Left hindlimb (tissue), 1 donor: ENCODE measurements around the gene EIF2S2.

ENCODE experiments used
- DNase-seq: peaks from one replicate; pipeline ENCODE4 v3.0.0-alpha.2; 2018

EIF2S2 gene

DNA sequence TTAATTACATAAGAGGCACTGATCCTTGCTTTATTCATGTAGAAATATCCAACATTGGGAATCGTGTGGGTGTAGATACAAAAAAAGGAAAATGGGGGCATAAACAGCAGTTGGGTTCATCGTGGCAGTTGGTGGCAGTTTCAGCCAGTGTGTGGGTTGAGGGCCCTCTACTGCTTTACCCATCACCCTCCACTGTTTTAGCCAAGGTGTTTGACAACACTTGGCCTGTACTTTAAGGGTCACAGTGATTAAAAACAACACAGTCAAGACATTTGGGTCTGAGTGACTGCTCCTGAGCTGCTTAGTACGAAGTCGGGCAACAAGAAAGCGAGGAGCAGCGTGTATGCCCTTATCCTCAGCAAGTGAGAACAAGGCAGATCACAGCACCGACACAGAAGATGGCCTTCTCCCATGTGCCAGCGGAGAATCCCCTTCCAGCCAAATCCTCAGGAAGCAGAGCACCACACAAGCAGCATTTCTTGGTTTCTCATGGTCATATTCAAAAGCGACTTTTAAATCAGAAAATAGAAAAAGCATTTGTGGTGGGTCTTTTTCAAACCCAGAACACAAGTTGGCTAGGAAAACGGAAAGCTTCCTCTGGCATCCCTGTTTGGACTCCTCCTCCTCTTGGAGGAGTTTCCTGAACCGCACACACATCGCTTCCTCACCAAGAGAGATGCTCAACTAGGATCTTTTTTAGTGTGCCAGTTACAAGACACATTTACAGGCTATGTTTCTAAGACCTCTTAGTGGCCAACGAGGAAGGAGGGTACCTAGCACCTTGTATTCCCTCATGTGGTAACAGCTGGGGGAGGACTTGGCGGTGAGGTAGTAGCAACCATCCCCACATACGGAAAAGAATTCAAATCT, 23.5 kb downstream of the EIF2S2 start:
- DNase-seq: no peak

DNA sequence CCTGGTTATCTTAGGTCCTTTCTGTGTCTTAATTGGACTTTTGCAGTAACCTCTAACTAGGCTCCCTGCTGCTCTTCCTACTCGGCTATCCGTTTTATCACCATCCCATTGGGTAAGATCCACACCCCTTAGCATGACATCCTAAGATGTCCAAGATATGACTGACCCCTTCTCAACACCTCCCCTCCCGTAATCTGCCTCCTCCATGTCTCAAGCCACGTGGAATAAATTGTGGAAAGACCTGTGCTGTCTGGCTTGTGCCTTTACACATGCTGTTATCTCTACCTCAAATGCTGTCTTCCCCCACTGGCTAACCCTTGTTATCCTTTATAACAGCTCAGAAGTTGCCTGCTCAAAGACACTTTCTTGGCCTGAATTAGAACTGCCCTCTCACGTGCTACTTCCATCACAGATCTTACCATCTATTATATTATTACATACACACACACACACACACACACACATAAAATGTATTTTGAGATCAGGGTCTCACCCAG, 26.5 kb downstream of the EIF2S2 start:
- no peak for DNase-seq

DNA sequence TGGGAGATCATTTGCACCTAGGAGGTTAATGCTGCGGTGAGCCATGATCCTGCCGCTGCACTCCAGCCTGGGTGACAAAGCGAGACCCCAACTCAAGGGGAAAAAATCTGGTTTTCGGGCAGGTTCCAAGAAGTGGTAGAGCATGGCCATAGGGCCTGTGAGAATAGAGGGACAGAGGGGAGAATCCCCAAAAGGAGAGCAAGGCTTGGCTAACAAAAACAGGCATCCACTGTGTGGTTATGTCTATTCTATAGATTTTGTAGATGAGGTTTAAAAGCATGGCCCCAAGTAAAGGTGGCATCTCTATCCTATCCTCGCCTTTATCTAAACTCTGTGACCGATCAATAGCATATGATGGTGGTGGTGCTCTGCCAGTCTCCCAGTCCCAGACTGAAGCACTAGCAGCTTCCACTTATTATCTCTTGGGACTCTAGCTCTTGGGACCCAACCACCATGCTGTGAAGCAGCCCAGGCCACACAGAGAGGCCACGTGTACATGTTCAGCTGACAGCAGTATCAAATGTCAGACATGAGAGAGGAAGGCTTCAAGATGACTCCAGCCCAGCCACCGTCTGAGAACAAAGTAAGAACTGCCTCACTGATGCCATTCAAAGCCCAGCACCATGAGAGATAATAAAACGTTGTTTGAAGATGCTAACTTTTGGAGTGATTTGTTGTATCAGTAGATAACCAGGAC, 27.7 kb downstream of the EIF2S2 start:
- no peak for DNase-seq

DNA sequence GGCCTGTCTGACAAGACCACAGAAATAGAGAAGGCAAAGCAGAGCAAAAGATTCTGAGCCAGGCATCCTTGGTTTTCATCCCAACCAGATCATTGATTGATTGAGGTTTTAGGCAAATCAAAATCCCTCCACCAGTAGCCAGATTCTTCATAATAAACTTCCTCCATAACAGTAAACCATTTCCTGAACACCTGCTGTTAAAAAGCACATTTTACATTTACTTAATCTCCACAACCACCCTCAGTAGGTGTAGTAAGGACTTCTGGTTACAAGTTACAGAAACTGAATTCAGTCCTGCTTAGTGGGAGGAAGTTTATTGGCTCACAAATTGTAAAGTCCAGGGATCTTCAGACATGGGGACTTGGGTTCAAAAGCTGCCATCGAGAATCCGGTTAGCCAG, 28.3 kb downstream of the EIF2S2 start:
- no peak for DNase-seq

DNA sequence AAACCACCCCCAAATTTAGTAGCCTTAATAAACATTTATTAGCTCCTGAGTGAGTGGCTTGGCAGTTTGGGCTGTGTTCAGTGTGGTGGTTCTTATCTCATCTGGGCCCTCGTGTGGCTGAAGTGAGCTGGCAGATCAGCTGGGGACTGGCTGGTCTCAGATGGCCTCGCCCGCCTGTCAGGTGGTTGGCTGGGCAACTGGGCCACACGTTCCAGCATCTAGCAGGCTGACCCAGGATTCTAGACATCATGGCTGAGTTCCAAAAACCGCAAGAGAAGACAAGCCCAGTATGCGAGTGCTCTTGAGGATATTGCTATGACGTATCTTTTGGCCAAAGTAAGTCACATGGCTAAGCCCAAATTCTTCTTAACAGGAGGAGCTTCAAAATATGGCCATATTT, 28.9 kb downstream of the EIF2S2 start:
- no peak for DNase-seq

DNA sequence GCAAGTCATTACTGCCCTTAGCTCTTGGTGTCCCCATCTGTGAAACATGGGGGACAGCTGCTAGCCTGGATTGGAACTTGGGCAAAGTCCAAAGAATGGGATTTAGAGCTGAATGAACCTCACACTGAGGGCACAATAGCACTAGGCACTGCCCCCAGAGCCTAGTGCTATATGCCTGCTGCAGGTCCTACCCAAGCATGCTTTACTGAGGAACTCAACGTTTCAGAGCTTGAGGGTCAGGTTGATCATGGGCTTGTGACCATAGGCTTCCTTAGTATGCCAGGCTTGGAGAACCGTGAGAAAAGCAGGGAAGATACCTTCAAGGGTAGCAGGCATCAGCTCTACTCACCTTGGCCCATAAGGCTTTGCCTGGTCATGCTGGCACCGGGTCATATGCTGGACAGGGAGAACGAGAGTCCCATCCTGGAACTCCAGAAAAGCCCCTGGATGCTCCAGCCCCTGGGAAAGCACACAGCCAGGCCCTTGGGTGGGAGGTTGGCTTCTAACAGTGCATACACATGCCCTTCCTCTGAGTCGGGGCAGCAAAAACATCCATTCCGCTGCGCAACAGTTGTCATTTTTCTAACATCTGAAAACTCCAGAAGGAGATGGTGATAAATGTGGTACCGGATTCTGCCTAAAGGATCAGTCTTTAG, 29.7 kb downstream of the EIF2S2 start:
- DNase-seq: no peak

DNA sequence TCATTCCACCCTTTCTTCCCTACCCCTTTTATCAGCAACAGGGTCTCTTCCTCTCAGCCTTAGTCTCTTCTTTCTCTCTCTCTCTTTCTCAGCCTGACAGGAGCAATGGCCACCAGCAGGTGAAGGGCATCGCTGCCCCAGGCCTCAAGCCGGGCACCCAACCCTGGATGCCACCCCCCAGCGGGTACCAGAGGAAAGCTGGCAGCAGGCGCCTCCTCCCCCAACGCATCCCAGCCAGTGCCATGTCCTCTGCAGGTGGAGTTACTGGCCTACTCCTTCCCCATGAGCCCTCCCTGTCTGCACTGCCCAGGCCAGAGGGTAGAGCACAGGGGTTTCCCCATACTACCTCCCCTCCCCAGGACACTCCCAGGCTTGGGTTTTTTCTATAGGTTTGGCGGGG, 32.2 kb downstream of the EIF2S2 start:
- DNase-seq: no peak

DNA sequence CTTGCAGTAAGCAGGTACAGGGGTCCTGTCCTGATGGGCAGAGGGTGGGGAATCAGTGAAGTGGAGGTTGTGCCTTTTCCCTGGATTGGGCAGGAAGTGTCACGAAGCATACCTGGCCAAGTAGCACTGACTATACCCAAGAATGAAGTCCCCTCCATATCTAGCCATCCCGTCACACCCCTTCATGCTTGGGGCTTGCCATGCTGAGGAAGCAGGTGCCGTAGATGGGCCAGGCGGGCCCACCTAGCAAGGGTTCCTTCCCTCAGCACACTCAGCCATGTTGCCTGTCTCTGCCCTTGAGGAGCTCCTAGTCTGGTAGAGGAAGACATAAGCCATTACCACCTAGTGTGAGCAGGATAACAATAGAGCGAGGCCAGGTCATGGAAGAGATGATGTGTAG, 33.5 kb downstream of the EIF2S2 start:
- no peak for DNase-seq

DNA sequence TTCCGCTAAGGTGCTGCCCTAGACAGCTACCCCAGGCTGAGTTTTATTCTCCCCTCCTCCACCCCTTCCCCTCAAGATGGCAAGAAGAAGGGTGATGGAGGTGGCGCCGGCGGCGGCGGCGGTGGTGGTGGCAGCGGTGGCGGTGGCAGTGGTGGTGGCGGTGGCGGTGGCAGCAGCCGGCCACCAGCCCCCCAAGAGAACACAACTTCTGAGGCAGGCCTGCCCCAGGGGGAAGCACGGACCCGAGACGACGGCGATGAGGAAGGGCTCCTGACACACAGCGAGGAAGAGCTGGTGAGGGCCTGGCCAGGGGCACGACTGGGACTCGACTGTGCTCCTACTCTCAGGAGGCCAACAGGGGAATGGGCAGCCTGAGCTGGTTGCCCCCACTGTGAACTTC, 35.1 kb downstream of the EIF2S2 start:
- no peak for DNase-seq

DNA sequence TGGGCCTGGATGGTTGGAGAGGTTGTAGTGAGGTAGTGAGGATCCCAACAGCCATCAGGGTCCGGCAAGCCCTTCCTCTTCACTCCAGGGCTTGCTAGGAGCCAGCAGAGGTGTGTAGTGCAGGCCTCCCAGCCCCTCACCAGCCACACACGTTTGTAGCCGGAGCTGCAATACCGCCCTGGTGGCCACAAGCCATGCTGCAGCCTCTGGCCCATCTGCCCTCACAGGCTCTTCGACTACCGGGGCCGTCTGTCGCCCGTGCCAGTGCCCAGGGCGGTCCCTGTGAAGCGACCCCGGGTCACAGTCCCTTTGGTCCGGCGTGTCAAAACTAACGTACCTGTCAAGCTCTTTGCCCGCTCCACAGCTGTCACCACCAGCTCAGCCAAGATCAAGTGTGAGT, 36.4 kb downstream of the EIF2S2 start:
- no peak for DNase-seq

DNA sequence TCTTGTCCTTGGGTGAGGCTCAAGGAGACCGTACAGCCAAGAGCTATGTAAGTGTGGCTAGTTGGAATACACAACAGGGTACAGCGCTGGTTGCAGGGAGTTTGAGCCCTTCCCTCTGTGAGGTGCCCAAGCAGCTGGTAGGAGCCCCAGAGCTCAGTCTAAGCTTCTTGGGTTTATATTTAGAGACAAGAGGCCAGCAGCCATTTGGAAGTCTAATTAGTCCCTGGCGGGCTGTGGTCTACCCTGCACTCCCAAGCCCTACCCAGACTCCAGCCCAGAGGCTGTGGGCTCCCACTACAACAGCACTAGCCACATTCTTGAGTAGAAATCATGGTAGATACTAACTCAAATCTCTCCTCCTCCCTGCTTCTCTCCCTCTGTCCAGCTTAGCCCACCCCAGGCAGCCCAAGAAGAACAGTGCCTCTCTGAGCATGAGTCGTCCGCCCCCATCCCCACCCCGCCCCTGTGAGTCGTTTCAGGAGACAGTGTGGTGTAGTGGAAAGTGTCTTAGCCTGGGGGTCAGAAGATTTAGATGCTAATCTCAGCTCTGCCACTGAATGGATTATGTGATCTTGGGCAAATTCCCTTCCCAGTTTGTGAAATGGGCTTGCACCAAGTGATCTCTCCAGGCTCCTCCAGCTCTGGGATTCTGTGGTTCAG, 37.8 kb downstream of the EIF2S2 start:
- DNase-seq: no peak

DNA sequence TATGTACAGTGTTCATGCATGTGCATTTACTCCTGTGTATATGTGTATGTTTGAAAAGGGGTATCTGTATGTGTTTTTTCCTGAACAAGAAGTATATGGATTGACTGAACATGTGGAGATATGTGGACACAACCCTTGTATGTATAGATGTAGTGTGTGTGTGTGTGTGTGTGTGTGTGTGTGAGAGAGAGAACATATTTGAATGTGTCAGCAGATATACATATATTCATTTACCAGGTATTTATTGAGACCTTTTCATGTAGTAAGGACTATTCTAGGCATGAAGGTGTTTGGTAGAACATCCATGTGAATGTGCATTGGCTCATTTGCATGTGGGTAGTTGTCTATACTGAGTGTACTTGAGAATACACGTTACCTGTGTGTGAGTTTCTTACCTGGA, 39.3 kb downstream of the EIF2S2 start:
- DNase-seq: no peak

DNA sequence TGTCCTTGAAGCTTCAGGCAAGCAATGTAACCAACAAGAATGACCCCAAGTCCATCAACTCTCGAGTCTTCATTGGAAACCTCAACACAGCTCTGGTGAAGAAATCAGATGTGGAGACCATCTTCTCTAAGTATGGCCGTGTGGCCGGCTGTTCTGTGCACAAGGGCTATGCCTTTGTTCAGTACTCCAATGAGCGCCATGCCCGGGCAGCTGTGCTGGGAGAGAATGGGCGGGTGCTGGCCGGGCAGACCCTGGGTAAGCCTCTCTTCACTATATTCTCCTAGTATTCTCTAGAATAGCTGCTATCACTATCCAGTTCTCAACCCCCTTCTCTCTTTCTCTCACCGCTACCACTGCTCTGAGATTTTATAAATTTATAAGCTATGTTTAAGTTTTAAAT, 40.0 kb downstream of the EIF2S2 start:
- DNase-seq: no peak

DNA sequence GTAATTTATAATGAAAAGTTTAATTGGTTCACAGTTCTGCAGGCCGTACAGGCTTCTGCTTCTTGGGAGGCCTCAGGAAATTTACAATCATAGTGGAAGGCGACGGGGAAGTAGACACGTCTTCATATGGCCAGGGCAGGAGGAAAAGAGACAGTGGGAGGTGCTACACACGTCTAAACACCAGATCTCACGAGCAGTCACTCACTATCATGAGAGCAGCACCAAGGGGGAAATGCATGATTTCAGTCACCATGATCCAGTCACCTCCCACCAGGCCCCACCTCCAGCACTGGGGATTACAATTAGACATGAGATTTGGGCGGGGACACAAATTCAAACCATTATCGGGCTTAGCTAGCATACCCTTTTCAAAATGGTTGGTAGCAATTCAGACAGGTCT, 41.2 kb downstream of the EIF2S2 start:
- DNase-seq: no peak

DNA sequence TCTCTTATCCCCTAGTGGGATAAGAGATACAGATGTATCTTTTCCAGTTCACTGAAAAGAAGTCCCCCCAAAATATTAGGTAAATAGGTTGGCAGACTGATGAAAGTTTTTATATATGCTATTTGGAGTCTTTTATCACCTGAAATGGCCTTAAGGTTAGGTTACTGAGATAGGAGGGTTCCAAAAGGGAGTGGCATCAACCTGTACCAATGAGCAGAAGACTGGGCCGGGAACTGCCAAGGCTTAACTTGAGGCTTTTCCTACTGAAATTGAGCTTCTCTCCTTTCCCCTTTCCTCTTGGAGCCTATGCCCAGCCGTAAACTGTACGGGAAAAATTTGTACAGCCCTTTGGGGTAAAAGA, 42.0 kb downstream of the EIF2S2 start:
- DNase-seq: no peak

DNA sequence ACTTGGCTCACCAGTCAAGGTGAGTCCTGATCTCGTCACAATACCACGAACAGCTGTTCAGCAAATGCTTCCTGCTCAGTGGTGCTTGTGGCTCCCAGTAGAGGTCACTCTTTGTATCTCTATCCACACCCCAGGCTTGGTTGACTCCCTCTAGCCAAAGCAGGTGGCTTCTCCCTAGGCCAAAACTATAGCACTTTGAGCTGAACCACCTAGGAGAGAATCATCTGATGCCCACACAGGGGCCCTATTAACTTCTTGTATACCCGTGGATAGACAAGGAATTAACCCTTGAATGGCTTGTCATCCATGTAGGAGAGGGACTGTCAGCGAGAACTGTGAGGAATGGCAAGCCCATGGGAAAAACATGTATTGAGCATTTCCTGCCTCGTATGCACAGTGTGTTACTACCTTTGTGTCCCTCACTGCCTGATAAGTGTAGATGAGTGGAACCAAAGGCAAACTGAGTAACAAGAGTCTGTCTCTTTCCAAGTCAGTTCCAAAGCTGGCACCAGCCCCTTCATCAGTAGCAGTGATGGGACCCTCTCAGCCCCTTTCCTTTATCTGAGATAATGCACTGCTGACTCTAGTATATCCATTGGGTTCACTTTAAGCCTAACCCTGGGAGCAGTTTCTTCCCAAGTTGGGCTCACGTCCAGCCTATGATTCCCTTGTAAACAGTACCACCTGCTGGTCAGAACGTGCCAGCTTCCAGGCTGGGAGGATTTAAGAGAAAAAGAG, 42.5 kb downstream of the EIF2S2 start:
- peak; percentile 79 for DNase-seq

DNA sequence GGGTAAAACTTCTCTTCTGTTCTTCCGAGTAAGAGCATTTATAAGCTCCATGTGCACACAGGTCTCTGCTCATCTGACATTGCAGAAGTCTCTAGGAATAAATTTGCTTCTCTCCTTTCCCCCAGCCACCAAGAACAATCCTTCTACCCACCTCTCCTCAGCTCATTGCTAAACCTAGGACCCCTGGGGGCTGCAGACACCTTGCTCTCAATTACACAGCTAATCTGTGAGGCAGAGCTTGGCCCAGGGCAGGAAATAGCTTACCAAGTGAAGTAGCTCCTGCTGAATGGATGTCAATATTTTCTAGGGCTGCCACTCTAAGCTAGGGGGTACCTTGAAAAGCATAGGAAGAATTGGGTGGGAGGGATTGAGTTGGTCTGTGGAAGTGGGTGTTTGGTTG, 44.0 kb downstream of the EIF2S2 start:
- DNase-seq: no peak

DNA sequence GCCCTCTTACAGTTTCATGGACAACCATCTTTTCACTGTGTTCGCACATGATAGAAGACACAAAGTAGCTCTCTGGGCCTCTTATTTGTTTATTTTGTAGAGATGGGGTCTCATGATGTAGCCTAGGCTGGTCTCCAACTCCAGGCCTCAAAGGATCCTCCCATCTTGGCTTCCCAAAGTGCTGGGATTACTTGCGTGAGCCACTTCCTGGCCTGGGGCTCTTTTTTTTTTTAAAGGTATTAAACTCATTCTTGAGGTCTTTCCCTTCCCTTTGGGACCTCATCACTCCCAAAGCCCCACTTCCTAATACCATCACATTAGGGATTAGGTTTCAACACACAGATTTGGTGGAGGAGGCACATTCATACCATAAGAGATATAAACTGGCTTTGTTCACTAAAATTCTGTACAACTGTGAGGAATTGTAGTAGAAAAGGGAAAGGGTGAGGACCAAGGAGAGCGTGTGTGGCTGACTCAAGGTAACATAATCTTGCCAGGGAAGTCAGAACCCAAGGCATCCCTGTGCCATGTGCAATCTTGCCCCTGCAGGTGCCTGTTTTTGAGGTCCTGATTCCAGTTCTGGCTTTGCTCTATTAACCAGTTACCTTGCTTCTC, 45.5 kb downstream of the EIF2S2 start:
- DNase-seq: no peak

DNA sequence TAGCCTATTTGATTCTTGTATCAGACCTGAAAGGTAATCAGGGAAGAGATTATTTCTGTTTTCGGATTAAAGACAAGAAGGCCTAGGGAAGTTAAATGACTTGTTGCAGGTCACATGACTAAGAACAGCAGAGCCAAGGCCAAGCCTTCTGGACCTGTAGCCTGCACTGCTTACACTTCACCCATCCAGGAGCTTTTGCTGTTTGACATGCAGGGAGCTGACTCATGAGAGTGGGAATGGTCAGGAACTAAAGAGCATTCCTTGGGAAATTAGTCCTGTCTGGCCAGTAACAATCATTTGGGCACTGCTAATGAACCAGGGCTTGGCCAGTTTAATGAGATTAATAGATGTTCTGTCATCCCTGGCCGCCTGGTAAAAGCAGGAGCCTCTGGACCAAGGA, 46.8 kb downstream of the EIF2S2 start:
- DNase-seq: no peak

DNA sequence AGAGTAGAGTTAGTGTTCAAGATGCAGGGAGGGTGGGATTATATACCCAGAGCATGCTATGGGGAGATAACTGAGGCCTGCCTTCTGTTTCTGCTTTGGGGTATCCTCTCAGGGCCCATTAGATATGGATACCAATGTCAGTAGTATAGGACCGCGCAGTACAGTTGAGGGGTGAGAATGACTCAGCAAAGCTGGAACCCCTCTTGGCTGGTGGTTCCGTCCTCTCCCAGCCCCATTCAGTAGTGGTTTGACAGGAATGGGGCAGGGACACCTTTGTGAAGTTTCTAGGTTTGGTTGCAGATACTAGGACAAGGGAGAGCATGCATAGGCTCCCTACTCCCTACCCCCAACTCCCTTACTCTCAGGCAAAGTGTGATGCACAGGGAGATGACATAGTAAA, 47.8 kb downstream of the EIF2S2 start:
- no peak for DNase-seq

DNA sequence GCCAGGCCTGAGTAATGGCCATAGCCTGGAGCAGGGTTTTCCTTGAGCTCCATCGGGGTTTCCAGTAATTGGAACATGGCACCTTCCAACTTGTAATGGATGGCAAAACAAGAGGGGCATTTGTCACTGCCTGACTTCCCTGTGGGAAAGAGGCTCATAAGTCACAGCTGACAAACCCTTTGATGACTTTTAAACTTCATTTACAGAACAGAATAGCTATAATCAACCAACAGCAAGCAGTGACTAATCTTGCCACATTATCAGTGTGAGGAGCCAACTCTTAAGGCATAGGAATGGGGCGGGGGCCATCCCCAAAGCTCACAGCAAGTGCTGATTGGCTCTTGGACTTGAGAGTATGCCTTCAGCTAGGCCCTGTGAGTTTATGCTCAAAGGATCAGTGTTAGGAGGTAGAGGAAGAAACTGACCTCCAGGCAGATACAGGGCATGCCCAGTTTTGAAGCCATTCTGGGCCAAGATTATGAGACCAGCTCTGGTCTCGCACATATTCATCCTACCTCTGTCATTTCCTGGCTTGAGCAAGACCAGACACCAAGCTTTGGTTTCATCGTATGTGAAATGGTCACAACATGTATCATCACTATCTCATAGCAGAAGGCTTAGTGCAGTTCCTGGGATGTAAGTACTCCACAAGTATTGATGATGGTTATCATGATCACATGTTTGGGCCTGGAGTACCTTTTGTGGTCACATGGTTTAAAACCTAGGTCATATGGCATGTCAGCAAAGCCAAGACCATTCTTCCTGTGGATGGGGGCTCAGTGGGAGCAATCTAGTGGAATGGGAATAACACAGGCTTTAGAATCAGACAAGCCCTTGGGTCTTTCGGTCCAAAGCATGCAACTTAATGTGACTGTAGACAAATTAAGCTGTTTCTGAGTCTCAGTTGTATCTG, 49.2 kb downstream of the EIF2S2 start:
- DNase-seq: no peak
